Endodermal cell (in vitro differentiated cells): Measurements from ENCODE around the gene SLC22A2. TPM values are rescaled to one million over a fixed set of nuclear protein-coding genes. Genes with fewer than 3 reads are reported as not detected.

Experiments
- DNase-seq: peaks from one replicate; pipeline ENCODE4 v3.0.0-alpha.2; 2017
- H3K27ac ChIP-seq: 2 replicates; pipeline ENCODE4 v1.5.1; 2013; ENCODE audit warnings: mild to moderate bottlenecking, low read depth, low read length, moderate library complexity
- H3K27me3 ChIP-seq: 2 replicates; pipeline ENCODE4 v1.6.1; 2013; ENCODE audit warnings: mild to moderate bottlenecking, low read length, moderate library complexity; ENCODE audit not compliant: insufficient read depth, control insufficient read depth, poor library complexity, severe bottlenecking
- H3K36me3 ChIP-seq: 2 replicates; pipeline ENCODE4 v1.7.0; 2013; ENCODE audit warnings: mild to moderate bottlenecking, low read length, moderate library complexity; ENCODE audit not compliant: control insufficient read depth, insufficient read depth
- H3K4me1 ChIP-seq: one replicate; pipeline ENCODE4 v1.7.0; 2013; ENCODE audit warnings: low read length; ENCODE audit not compliant: control insufficient read depth, insufficient read depth
- H3K4me3 ChIP-seq: 2 replicates; pipeline ENCODE4 v1.5.1; 2013; ENCODE audit warnings: mild to moderate bottlenecking, low read length, moderate library complexity
- H3K9ac ChIP-seq: 2 replicates; pipeline ENCODE4 v1.6.1; 2013; ENCODE audit warnings: mild to moderate bottlenecking, low read length, moderate library complexity; ENCODE audit not compliant: poor library complexity, severe bottlenecking; ENCODE audit errors: extremely low read depth
- H3K9me3 ChIP-seq: 2 replicates; pipeline ENCODE4 v1.6.1; 2013; ENCODE audit warnings: mild to moderate bottlenecking, low read length, moderate library complexity; ENCODE audit not compliant: control insufficient read depth
- H3K27ac Mint-ChIP-seq: 2 replicates; pipeline ENCODE4 v1.8.0; 2020; ENCODE audit warnings: mixed read lengths
- H3K27me3 Mint-ChIP-seq: 2 replicates; pipeline ENCODE4 v1.8.0; 2021; ENCODE audit warnings: mild to moderate bottlenecking, mixed read lengths; ENCODE audit not compliant: insufficient read depth
- H3K36me3 Mint-ChIP-seq: 2 replicates; pipeline ENCODE4 v1.8.0; 2020; ENCODE audit warnings: low read depth, mixed read lengths
- H3K4me1 Mint-ChIP-seq: 2 replicates; pipeline ENCODE4 v1.8.0; 2020; ENCODE audit warnings: mixed read lengths
- H3K4me3 Mint-ChIP-seq: 2 replicates; pipeline ENCODE4 v1.8.0; 2020; ENCODE audit warnings: mild to moderate bottlenecking, moderate library complexity, mixed read lengths
- H3K9me3 Mint-ChIP-seq: 2 replicates; pipeline ENCODE4 v1.8.0; 2020; ENCODE audit warnings: mild to moderate bottlenecking, mixed read lengths
- CTCF ChIP-seq: fragments of 200-600 bp; sonication (generic); conservative IDR thresholded peaks from 2 replicates; pipeline ENCODE4 v1.5.0; 2021; ENCODE audit warnings: antibody characterized with exemption, mild to moderate bottlenecking
- WGBS, 2 experiments: methylation state at CpG; one replicate each; pipeline versions ENCODE4 v1.1.5 to v1.1.7; 2013; ENCODE audit warnings: missing lambda C conversion rate in 2 of 2, mixed read lengths in 1 of 2; ENCODE audit not compliant: insufficient coverage in 1 of 2, insufficient read length in 1 of 2; 5-methylcytosine and 5-hydroxymethylcytosine counted together
- total RNA-seq, 2 donors: library from RNA; stranded (reverse); fragmentation: NEBNext Ultra II Directional in 1 of 2; extraction: Animal tissue kit (Norgen Biotek cat#: 25700) in 1 of 2; gene quantifications; 2 replicates in 1 of 2; 3 replicates in 1 of 2; pipeline ENCODE4 v1.2.1, GENCODE V29; 2021

The SLC22A2 gene
- total RNA-seq, 2 donors from 2014 or later, result 0.64 to 1.00 TPM

GRCh38 chr6:160188773-160189172 is 69.8 kb downstream of the SLC22A2 start:
- DNase-seq, result no peak
- Mint-ChIP-seq H3K36me3 (peaks cover 3% of the 10 kb centered on the region), H3K4me1 (no peaks in the 10 kb centered on the region), H3K9me3 (peaks cover 24% of the 10 kb centered on the region), H3K4me3 (no peak overlapping the region), H3K27ac (no peak overlapping the region), H3K27me3 (peaks cover 3% of the 10 kb centered on the region)
- no peaks in the 10 kb centered on the region for H3K36me3 ChIP-seq
- TF ChIP-seq CTCF, result no peak
- no peak overlapping the region for H3K9ac ChIP-seq
- H3K4me3 ChIP-seq, result no peak overlapping the region
- no peaks in the 10 kb centered on the region for H3K4me1 ChIP-seq
- WGBS, 2 experiments, result 95% methylated on average over 1 of the region's 1 CpG; no CpG with 5 or more reads in 1 of the 2 experiments
- peaks cover 24% of the 10 kb centered on the region for H3K9me3 ChIP-seq
- no peaks in the 10 kb centered on the region for H3K27me3 ChIP-seq
- no peak overlapping the region for H3K27ac ChIP-seq

- H3K9me3 ChIP-seq, result peaks cover 17% of the 10 kb centered on the region
- H3K4me3 ChIP-seq, result no peak overlapping the region
- no peak for DNase-seq
- H3K4me1 ChIP-seq, result no peaks in the 10 kb centered on the region
- H3K27ac ChIP-seq, result no peak overlapping the region
- H3K9me3 Mint-ChIP-seq, result peaks cover under 1% of the 10 kb centered on the region
- WGBS, 2 experiments, result 67% methylated on average over 1 of the region's 1 CpG; no CpG with 5 or more reads in 1 of the 2 experiments
- no peaks in the 10 kb centered on the region for H3K27me3 ChIP-seq
- no peak overlapping the region for H3K4me3 Mint-ChIP-seq
- H3K36me3 ChIP-seq, result no peaks in the 10 kb centered on the region
- no peak for TF ChIP-seq CTCF
- H3K36me3 Mint-ChIP-seq, result no peaks in the 10 kb centered on the region
- H3K27me3 Mint-ChIP-seq, result peaks cover 7% of the 10 kb centered on the region
- H3K4me1 Mint-ChIP-seq, result peaks cover 14% of the 10 kb centered on the region
- H3K9ac ChIP-seq, result no peak overlapping the region
- no peak overlapping the region for H3K27ac Mint-ChIP-seq
Measured at GRCh38 chr6:160180706-160181105, 77.9 kb downstream of the SLC22A2 start.

GRCh38 chr6:160178271-160178670 is 80.3 kb downstream of the SLC22A2 start:
- H3K4me3 Mint-ChIP-seq, result no peak overlapping the region
- no peaks in the 10 kb centered on the region for H3K9me3 Mint-ChIP-seq
- H3K4me1 Mint-ChIP-seq, result peaks cover 29% of the 10 kb centered on the region
- no peak overlapping the region for H3K9ac ChIP-seq
- H3K27me3 ChIP-seq, result no peaks in the 10 kb centered on the region
- peaks cover 6% of the 10 kb centered on the region for H3K4me1 ChIP-seq
- 92 to 100% methylated on average over 1 to 5 of the region's 5 CpGs for WGBS, 2 experiments
- no peak for TF ChIP-seq CTCF
- no peaks in the 10 kb centered on the region for H3K36me3 Mint-ChIP-seq
- H3K27ac ChIP-seq, result no peak overlapping the region
- DNase-seq, result no peak
- no peaks in the 10 kb centered on the region for H3K36me3 ChIP-seq
- H3K4me3 ChIP-seq, result no peak overlapping the region
- H3K9me3 ChIP-seq, result peaks cover 17% of the 10 kb centered on the region
- peaks cover 4% of the 10 kb centered on the region for H3K27me3 Mint-ChIP-seq
- no peak overlapping the region for H3K27ac Mint-ChIP-seq
